Measurements from ENCODE around the gene LRRC40.

Gene LRRC40

DNA sequence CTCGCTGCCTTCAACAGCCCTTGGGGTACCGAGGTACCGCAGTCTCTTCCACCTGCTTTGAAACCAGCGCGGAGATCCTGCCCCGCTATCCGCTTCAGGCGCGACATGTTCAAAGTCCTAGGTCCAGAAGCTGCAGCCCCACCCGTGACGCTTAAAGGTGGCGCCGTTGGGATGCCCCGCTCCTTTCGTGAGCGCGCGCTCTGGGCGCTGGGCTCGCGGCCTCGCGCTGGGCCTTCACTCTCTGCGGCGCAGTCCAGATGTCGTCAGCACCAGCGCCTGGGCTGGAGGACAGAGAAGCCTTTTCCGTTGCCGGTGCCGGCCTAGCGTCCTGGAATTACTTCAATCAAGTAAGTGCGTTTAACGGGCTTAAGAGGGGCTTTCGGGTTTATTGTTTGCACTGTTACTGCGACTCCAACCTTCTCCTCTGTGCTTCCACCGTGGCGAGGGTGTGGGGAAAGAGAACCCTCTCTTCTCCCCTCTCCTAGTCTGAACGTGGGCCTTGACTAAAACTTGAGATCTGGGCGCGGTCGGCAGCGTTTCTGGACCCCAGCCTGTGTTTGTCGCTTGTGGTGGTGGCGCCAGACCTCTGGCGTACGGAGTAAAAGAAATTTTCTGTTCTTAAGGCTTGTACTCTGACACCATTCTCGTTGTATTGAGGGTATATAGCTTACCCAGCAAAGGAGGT, at the start of gene LRRC40:
Gene LRRC40, minus strand, starts transcription at position 146 of the 685 bp plus-strand sequence. Its CDS starts 39 bp downstream, at position 107.
- Histone ChIP-seq H3K4me3 (ENCODE audit: low read length) (peak within 1 kb of the TSS; percentile 93), H3K79me2 (ENCODE audit: low read length) (peaks cover 97% of the 10 kb centered on the region), H3K4me2 (ENCODE audit: low read depth, low read length) (peak within 1 kb of the TSS; percentile 89), H2AFZ (ENCODE audit: low read length) (peak within 1 kb of the TSS; percentile 93), H3K27ac (ENCODE audit: low read length) (peak within 1 kb of the TSS; percentile 86), H3K9me3 (replicated peaks; ENCODE audit: insufficient read depth, low read length) (no peaks in the 10 kb centered on the region), H3K9ac (ENCODE audit: low read length) (peak within 1 kb of the TSS; percentile 89), H3K4me1 (ENCODE audit: low read length) (peaks cover 23% of the 10 kb centered on the region), H3K27me3 (replicated peaks; ENCODE audit: insufficient read depth, low read length) (no peaks in the 10 kb centered on the region), H3K9me2 (replicated peaks; ENCODE audit: insufficient read depth, low read length) (no peaks in the 10 kb centered on the region), H4K20me1 (ENCODE audit: insufficient read depth, low read length) (no peaks in the 10 kb centered on the region), H3F3A (ENCODE audit: insufficient read depth, low read length) (peaks cover 6% of the 10 kb centered on the region), H3K36me3 (replicated peaks; ENCODE audit: insufficient read depth, low read length) (no peaks in the 10 kb centered on the region)
- peak; percentile 96 for DNase-seq
- TF ChIP-seq, protein P1, sequence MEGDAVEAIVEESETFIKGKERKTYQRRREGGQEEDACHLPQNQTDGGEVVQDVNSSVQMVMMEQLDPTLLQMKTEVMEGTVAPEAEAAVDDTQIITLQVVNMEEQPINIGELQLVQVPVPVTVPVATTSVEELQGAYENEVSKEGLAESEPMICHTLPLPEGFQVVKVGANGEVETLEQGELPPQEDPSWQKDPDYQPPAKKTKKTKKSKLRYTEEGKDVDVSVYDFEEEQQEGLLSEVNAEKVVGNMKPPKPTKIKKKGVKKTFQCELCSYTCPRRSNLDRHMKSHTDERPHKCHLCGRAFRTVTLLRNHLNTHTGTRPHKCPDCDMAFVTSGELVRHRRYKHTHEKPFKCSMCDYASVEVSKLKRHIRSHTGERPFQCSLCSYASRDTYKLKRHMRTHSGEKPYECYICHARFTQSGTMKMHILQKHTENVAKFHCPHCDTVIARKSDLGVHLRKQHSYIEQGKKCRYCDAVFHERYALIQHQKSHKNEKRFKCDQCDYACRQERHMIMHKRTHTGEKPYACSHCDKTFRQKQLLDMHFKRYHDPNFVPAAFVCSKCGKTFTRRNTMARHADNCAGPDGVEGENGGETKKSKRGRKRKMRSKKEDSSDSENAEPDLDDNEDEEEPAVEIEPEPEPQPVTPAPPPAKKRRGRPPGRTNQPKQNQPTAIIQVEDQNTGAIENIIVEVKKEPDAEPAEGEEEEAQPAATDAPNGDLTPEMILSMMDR (IDR thresholded peaks at IDR 0.05; ENCODE audit: low read length), result no peak
- TF ChIP-seq EZH2 (optimal IDR thresholded peaks at IDR 0.05; ENCODE audit: low read depth, low read length), result no peak
- no peak for TF ChIP-seq EZH2phosphoT487 (IDR thresholded peaks at IDR 0.05; ENCODE audit: low read length)

DNA sequence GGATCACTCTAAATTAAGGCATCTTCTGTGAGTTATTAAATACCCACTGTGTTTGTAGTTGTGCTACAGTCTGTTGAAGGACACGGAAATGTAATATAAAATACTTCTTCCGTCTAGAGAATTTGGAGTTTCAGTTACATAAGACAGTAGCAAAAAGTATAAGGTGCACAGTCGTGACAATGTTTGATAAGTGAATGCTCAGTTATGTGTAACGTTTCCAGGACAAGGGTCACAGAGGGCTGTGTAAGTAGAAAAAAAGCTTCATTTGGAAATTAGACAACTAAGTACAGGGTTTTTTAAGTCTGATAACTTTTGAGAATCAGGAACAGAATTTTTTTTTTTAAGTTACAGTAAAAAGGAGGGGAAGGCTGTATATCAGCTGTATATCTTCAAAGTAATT, 43.4 kb upstream of the LRRC40 start:
- Histone ChIP-seq H3K4me2 (ENCODE audit: low read depth, low read length) (peak overlapping the region; percentile 62; the same call in 1 of the 2 replicates), H3K9me3 (replicated peaks; ENCODE audit: insufficient read depth, low read length) (no peaks in the 10 kb centered on the region), H4K20me1 (ENCODE audit: insufficient read depth, low read length) (no peaks in the 10 kb centered on the region), H3K4me3 (ENCODE audit: low read length) (0 out of 2 replicates have a peak overlapping the region, but pooled peaks have one; percentile 24), H3K36me3 (replicated peaks; ENCODE audit: insufficient read depth, low read length) (peaks cover 28% of the 10 kb centered on the region; the same call in 1 of the 2 replicates), H3K4me1 (ENCODE audit: low read length) (peaks cover 36% of the 10 kb centered on the region), H3K9me2 (replicated peaks; ENCODE audit: insufficient read depth, low read length) (no peaks in the 10 kb centered on the region), H3K27me3 (replicated peaks; ENCODE audit: insufficient read depth, low read length) (no peaks in the 10 kb centered on the region), H3K79me2 (ENCODE audit: low read length) (peaks cover 31% of the 10 kb centered on the region), H3K9ac (ENCODE audit: low read length) (no peak overlapping the region), H3K27ac (ENCODE audit: low read length) (peak overlapping the region; percentile 64; the same call in 1 of the 2 replicates), H3F3A (ENCODE audit: insufficient read depth, low read length) (peaks cover 37% of the 10 kb centered on the region), H2AFZ (ENCODE audit: low read length) (no peak overlapping the region)
- DNase-seq, result peak; percentile 14
- no peak for TF ChIP-seq EZH2phosphoT487 (IDR thresholded peaks at IDR 0.05; ENCODE audit: low read length)
- TF ChIP-seq EZH2 (optimal IDR thresholded peaks at IDR 0.05; ENCODE audit: low read depth, low read length), result no peak
- TF ChIP-seq, protein P1 (IDR thresholded peaks at IDR 0.05; ENCODE audit: low read length), result no peak

DNA sequence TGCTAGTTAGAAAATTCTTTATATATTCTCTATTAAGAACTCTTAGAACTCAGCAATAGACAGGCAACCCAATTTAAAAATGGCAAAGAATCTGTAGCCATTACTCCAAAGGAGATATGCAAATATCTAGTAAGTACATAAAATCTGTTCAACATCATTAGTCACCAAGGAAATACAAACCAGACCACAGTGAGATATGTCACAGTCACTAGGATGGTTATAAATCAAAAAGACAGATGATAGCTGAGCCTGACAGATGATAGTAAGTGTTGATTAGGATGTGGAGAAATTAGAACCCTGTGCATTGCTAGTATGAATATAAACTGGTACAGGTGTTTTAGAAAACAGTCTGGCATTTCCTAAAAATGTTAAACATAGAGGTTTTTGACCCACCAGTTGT, 42.4 kb upstream of the LRRC40 start:
- H3K9me2 ChIP-seq (replicated peaks; ENCODE audit: insufficient read depth, low read length), result no peaks in the 10 kb centered on the region
- peaks cover 32% of the 10 kb centered on the region; the same call in 1 of the 2 replicates for H3K36me3 ChIP-seq (replicated peaks; ENCODE audit: insufficient read depth, low read length)
- H3F3A ChIP-seq (ENCODE audit: insufficient read depth, low read length), result peaks cover 37% of the 10 kb centered on the region

More for the DNA sequence above, 42.4 kb upstream of the LRRC40 start:
- 0 out of 2 replicates have a peak, but pooled peaks cover 2% of the 10 kb centered on the region for H4K20me1 ChIP-seq (ENCODE audit: insufficient read depth, low read length)
- H3K4me2 ChIP-seq (ENCODE audit: low read depth, low read length), result peak overlapping the region; percentile 62
- no peak for DNase-seq
- H3K9me3 ChIP-seq (replicated peaks; ENCODE audit: insufficient read depth, low read length), result no peaks in the 10 kb centered on the region
- no peak overlapping the region for H2AFZ ChIP-seq (ENCODE audit: low read length)
- peak overlapping the region; percentile 64 for H3K27ac ChIP-seq (ENCODE audit: low read length)
- H3K4me3 ChIP-seq (ENCODE audit: low read length), result peak overlapping the region; percentile 24
- no peaks in the 10 kb centered on the region for H3K27me3 ChIP-seq (replicated peaks; ENCODE audit: insufficient read depth, low read length)
- H3K9ac ChIP-seq (ENCODE audit: low read length), result no peak overlapping the region
- peaks cover 41% of the 10 kb centered on the region for H3K79me2 ChIP-seq (ENCODE audit: low read length)
- no peak for TF ChIP-seq EZH2 (optimal IDR thresholded peaks at IDR 0.05; ENCODE audit: low read depth, low read length)
- TF ChIP-seq, protein P1 (IDR thresholded peaks at IDR 0.05; ENCODE audit: low read length), result no peak
- no peak for TF ChIP-seq EZH2phosphoT487 (IDR thresholded peaks at IDR 0.05; ENCODE audit: low read length)
- peaks cover 36% of the 10 kb centered on the region for H3K4me1 ChIP-seq (ENCODE audit: low read length)

All from MM.1S (cell line).